Prostate gland (tissue), 2 donors: Measurements from ENCODE around the gene NOX5. TPM values are rescaled to one million over a fixed set of nuclear protein-coding genes. Genes with fewer than 3 reads are reported as not detected.

Experiments
- DNase-seq: peaks from one replicate; pipeline ENCODE4 v3.0.0-alpha.2; 2019; ENCODE audit warnings: low spot score
- H3K27ac ChIP-seq, 2 donors: fragments of 200-600 bp; sonication (generic); 2 replicates each; pipeline ENCODE4 v1.5.1; 2017 to 2019
- H3K27me3 ChIP-seq: fragments of 200-600 bp; sonication (generic); replicated peaks from 2 replicates; pipeline ENCODE4 v1.5.1; 2019; ENCODE audit not compliant: insufficient read depth
- H3K36me3 ChIP-seq, 2 donors: fragments of 200-600 bp; sonication (generic); 1 replicate in 1 of 2; 2 replicates in 1 of 2; pipeline versions ENCODE4 v1.5.1 to v1.8.1; 2017 to 2019
- H3K4me1 ChIP-seq: fragments of 200-600 bp; sonication (generic); replicated peaks from 2 replicates; pipeline ENCODE4 v1.5.1; 2019
- H3K4me3 ChIP-seq, 2 donors: fragments of 200-600 bp; sonication (generic); 2 replicates each; pipeline ENCODE4 v1.5.1; 2017 to 2019
- H3K9me3 ChIP-seq: fragments of 200-600 bp; sonication (generic); 2 replicates; pipeline ENCODE4 v1.5.1; 2017
- POLR2A ChIP-seq: fragments of 450-650 bp; IDR thresholded peaks from one replicate; pipeline ENCODE4 v1.6.1; 2016; ENCODE audit warnings: antibody characterized with exemption, mild to moderate bottlenecking
- POLR2AphosphoS5 ChIP-seq: sonication (generic); formaldehyde crosslinking; IDR thresholded peaks from one replicate; pipeline ENCODE4 v1.6.1; 2017; ENCODE audit warnings: antibody characterized with exemption
- WGBS: methylation state at CpG from one replicate; pipeline ENCODE4 v1.1.5; 2018; 5-methylcytosine and 5-hydroxymethylcytosine counted together
- intact Hi-C: fragments of 100-400 bp; cut with DNase I; formaldehyde crosslinking; loops from one replicate; pipeline ENCODE4 v1.14.2; 2022
- total RNA-seq, 2 donors: library from RNA; depleted of rRNA; stranded (reverse); fragments of >200 nt; gene quantifications; one replicate each; pipeline ENCODE4 v1.1.0, GENCODE V29; 2016
- TF ChIP-seq, protein P1 (sequence below), 4 experiments: fragments of 200-600 bp in 2 of 4; fragments of 450-650 bp in 2 of 4; sonication (generic) in 2 of 4; IDR thresholded peaks; 1 replicate in 3 of 4; 2 replicates in 1 of 4; pipeline ENCODE4 v1.5.1; 2016 to 2019; ENCODE audit warnings: antibody characterized with exemption in 4 of 4, mild to moderate bottlenecking in 2 of 4, moderate library complexity in 2 of 4

Gene NOX5
- total RNA-seq, 2 donors from 2014 or later = 0.05 to 5.8 TPM

DNA sequence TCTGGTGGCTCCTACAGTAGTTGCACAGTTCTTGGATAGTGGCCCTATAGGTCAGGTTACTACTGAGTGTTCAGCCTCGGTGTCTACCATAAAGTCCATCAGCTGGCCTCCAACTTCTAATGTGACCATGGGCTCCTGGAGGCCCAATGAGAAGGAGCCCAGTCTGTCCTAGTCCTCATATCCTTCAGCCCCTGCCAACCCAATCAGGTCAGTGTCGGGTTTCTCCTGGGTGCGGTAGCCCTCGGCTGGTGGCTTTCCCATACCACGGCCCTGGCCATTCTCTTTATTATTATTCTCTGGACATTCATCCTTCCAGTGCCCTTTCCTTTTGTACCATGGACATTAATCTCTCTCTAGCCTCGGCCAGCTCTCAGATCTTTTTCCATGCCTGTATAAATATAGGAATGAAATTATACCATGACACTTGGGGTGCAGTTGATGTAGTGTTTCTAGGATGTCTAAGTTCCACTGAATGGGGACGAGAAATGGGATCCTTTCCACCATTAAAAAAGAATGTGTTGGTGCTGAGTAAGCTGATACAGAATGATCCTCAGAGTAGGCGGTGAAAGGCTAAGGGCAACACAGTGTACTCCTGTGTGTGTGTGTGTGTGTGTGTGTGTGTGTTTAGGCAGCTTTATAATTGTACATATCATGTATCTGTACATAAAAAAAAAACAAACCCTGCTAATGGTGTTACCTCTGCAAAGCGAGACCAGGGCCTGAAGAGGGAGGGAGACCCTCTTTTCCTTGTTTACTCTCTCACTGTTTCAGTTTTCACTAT is 19.3 kb upstream of the NOX5 start:
- H3K27me3 ChIP-seq = no peaks in the 10 kb centered on the region
- no peaks in the 10 kb centered on the region for H3K4me1 ChIP-seq
- WGBS = 84% methylated on average over 9 of the region's 9 CpGs
- no peaks in the 10 kb centered on the region for H3K9me3 ChIP-seq
- DNase-seq = no peak
- intact Hi-C loops = no loop called here
- H3K27ac ChIP-seq = no peak overlapping the region
- H3K36me3 ChIP-seq = no peaks in the 10 kb centered on the region
- no peak overlapping the region for H3K4me3 ChIP-seq
- TF ChIP-seq POLR2AphosphoS5 (no peak), POLR2A (no peak)
- TF ChIP-seq, protein P1, sequence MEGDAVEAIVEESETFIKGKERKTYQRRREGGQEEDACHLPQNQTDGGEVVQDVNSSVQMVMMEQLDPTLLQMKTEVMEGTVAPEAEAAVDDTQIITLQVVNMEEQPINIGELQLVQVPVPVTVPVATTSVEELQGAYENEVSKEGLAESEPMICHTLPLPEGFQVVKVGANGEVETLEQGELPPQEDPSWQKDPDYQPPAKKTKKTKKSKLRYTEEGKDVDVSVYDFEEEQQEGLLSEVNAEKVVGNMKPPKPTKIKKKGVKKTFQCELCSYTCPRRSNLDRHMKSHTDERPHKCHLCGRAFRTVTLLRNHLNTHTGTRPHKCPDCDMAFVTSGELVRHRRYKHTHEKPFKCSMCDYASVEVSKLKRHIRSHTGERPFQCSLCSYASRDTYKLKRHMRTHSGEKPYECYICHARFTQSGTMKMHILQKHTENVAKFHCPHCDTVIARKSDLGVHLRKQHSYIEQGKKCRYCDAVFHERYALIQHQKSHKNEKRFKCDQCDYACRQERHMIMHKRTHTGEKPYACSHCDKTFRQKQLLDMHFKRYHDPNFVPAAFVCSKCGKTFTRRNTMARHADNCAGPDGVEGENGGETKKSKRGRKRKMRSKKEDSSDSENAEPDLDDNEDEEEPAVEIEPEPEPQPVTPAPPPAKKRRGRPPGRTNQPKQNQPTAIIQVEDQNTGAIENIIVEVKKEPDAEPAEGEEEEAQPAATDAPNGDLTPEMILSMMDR (IDR thresholded peaks at IDR 0.05) = no peak

DNA sequence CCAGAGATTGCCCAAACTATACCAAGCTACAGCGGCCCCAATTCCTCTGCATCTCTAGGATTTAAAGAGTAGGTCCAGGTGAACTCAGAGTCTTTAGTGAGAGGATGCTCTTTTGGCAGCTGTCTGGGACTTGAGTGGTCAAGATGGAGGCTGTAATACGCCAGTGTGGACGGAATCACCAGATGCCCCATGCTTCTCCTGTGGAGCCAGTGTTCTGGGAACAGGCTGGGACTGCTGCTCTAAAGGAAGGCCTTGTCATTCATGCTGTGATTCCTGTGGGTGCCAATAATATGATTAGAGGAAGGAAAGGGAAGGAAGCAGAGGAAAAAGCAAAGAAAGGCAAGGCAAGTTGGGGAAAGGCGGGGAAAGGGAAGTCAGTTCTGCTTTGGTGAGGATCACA is 17.4 kb upstream of the NOX5 start:
- H3K27ac ChIP-seq = no peak overlapping the region
- H3K4me1 ChIP-seq = no peaks in the 10 kb centered on the region
- intact Hi-C loops = no loop called here
- H3K27me3 ChIP-seq = no peaks in the 10 kb centered on the region
- 94% methylated on average over 4 of the region's 4 CpGs for WGBS
- no peaks in the 10 kb centered on the region for H3K36me3 ChIP-seq
- TF ChIP-seq, protein P1 (IDR thresholded peaks at IDR 0.05) = no peak
- TF ChIP-seq POLR2A = no peak
- no peak for TF ChIP-seq POLR2AphosphoS5
- H3K4me3 ChIP-seq = no peak overlapping the region
- no peaks in the 10 kb centered on the region for H3K9me3 ChIP-seq
- no peak for DNase-seq

DNA sequence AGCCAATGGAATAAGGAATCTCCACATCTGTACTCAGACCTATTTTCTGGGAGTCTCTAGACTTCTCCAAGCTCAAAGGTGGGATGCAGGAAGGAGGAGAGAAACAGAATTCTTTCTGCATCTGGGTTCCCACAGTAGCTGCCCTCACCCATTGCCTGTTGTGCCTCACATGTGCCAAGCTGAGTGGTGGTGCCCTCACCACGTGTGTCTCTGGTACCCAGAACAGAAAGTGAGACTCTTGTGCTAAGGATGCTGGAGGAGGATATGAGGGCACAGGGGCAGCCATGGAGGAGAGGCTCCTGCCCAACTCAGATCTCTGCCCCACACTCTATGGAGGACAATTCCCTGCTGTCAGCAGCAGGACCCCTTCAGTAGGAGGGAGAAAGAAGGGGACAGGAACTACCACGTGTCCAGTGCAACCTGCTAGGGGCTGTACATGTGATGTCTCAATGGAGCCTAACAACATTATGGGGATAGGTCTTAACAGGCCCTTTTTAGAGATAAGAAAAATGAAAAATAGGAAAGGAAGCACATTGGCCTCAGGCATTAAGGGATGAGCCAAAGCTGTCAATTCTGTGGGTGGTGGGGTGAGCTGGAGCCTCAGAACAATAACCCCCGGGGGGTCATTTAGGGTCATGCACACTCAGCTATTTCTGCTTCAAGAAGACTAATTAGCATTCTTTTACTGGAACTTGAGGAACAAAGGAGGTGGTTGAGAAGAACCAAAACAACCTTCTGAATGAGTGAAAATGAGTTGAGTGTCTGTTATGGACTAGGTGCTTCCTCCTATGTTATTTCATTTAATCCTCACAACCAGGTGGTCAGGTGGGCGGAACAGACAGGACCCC is 16.3 kb upstream of the NOX5 start:
- TF ChIP-seq POLR2A (no peak), POLR2AphosphoS5 (no peak)
- TF ChIP-seq, protein P1 (IDR thresholded peaks at IDR 0.05) = no peak
- 71% methylated on average over 4 of the region's 4 CpGs for WGBS
- H3K9me3 ChIP-seq = no peaks in the 10 kb centered on the region
- no peaks in the 10 kb centered on the region for H3K4me1 ChIP-seq
- no peak for DNase-seq
- H3K27me3 ChIP-seq = no peaks in the 10 kb centered on the region
- H3K36me3 ChIP-seq = no peaks in the 10 kb centered on the region
- H3K27ac ChIP-seq = no peak overlapping the region
- intact Hi-C loops = no loop called here
- H3K4me3 ChIP-seq = no peak overlapping the region

DNA sequence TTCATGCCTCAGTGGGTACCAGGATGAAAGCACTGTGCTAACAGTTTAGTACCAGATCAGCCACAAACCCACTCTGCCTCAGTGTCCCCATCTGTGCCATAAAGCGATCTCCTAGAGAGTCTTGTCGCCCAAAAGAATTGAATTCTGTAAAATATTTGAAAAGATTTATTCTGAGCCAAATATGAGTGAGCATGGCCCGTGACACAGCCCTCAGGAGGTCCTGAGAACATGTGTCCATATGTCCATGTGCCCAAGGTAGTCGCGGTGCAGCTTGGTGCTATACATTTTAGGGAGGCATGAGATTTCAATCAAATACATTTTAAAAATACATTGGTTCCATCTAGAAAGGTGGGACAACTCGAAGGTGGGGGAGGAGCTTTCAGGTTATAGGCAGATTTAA is 15.4 kb upstream of the NOX5 start:
- no peak overlapping the region for H3K27ac ChIP-seq
- intact Hi-C loops = no loop called here
- no peaks in the 10 kb centered on the region for H3K27me3 ChIP-seq
- DNase-seq = no peak
- TF ChIP-seq, protein P1 (IDR thresholded peaks at IDR 0.05) = no peak
- no peak for TF ChIP-seq POLR2AphosphoS5
- no peaks in the 10 kb centered on the region for H3K36me3 ChIP-seq
- no peaks in the 10 kb centered on the region for H3K9me3 ChIP-seq
- H3K4me1 ChIP-seq = no peaks in the 10 kb centered on the region
- no peak overlapping the region for H3K4me3 ChIP-seq
- WGBS = 89% methylated on average over 6 of the region's 6 CpGs
